ENCODE measurements around the gene NAPEPLD.
"Not testable (repeated sequence)": the region's sequence is repeated elsewhere in the genome, so short reads cannot be mapped to it uniquely, and the experiment has no call there.

The NAPEPLD gene

GRCh38 chr7:103113164-103113563 is 35.7 kb downstream of the NAPEPLD start:
- DNase-seq (ENCODE audit: low read depth in 2 of 2): no peak

GRCh38 chr7:103106703-103107070 is 42.2 kb downstream of the NAPEPLD start:
- not testable (repeated sequence) for DNase-seq (ENCODE audit: low read depth in 2 of 2)

GRCh38 chr7:103106005-103106702 is 42.7 kb downstream of the NAPEPLD start:
- no peak for DNase-seq (ENCODE audit: low read depth in 2 of 2)

DNA sequence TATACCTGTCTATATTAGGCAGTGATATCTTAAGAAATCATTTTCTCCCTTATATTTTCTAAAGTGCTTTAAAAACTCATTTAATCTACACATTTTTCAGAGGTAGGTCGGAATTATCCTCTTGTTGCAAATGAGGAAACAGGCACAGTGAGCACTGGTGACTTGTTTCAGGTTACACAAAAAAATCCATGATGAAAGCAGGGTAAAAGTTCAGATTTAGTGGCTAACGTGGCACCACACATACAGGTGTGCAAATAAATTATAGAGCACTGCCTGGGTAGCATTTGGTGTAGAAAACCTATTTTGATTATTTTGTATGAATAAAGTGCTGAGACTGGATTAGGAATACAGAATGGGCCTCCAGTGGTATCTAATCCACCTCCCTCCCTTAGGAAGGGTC is 47.4 kb downstream of the NAPEPLD start:
- DNase-seq (ENCODE audit: low read depth in 2 of 2): no peak

GRCh38 chr7:103100348-103100747 is 48.6 kb downstream of the NAPEPLD start:
- no peak for DNase-seq (ENCODE audit: low read depth in 2 of 2)

DNA sequence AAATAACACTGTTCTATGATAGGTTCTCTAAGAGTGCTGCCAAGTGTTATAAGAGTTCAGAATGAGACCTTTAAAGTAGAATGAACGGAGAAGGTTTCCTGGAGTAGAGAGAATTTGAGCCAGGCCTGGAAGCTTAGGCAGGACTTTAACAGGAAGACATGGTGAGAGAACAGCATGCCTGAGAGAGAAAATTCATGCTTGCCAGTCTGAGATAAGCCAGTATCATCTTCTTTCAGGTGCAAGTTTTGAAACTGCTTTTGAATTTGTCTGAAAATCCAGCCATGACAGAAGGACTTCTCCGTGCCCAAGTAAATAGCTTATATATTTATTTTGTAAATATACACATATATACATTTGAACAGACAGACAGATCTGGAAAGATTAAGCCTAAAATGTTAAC is 51.9 kb downstream of the NAPEPLD start:
- DNase-seq (ENCODE audit: low read depth in 2 of 2): no peak

GRCh38 chr7:103095558-103095957 is 53.3 kb downstream of the NAPEPLD start:
- not testable (repeated sequence) for DNase-seq (ENCODE audit: low read depth in 2 of 2)

- DNase-seq (ENCODE audit: low read depth in 2 of 2): no peak
These were observed 54.8 kb downstream of the NAPEPLD start for GRCh38 chr7:103094102-103094501.

DNA sequence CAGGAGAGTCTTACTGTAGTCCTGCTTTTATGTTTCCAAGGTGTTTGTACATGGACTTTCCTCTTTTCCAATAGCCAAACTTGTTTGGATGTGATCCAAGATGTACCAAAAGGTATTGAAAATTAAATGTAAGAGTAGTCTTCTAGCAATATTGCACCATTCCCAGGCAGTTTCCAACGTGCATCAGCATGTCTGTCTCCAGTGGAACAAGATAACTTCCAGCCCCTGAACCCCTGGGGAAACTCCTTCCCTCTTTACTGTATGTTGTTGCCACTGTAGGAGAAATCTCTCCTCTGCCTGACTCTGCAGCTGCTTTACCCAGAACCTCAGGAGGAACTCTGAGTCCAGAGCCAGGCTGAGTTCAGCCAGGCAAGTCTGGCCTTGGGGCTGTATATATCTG is 55.5 kb downstream of the NAPEPLD start:
- DNase-seq (ENCODE audit: low read depth in 2 of 2): no peak

DNA sequence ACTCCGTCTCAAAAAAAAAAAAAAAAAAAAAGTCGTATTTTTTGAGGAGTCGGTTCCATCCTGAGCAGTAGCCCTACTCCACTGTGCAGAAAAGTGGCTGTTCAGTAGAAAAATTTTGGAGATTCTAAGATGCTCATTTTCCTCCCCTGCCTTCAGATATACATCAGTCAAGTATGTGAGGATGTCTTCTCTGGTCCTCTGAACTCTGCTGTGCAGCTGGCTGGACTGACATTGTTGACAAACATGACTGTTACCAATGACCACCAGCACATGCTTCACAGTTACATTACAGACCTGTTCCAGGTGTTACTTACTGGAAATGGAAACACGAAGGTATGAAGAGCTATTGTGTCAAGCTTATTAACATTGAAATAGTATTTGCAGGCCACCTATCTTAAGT is 56.6 kb downstream of the NAPEPLD start:
- DNase-seq (ENCODE audit: low read depth in 2 of 2): not testable (repeated sequence)

GRCh38 chr7:103083210-103083609 is 65.7 kb downstream of the NAPEPLD start:
- DNase-seq (ENCODE audit: low read depth in 2 of 2): no peak

DNA sequence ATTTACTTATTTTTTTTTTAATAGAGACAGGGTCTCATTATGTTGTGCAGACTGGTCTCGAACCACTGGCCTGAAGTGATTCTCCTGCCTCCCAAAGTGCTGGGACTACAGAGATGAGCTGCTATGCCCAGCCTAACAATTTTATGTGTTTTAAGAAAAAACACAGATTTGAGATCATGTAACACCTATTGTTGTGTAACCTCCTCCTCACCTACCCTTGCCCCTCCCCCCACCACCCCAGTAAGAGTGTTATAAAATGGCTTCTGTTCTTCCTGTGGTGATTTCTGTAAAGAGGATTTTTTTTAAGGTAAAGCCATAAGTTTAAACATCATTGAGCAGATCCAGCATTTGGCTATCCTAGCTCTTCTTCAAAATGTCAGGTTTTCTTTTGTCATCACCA is 66.4 kb downstream of the NAPEPLD start:
- DNase-seq (ENCODE audit: low read depth in 2 of 2): no peak

GRCh38 chr7:103080923-103081322 is 68.0 kb downstream of the NAPEPLD start:
- DNase-seq (ENCODE audit: low read depth in 2 of 2): no peak

DNA sequence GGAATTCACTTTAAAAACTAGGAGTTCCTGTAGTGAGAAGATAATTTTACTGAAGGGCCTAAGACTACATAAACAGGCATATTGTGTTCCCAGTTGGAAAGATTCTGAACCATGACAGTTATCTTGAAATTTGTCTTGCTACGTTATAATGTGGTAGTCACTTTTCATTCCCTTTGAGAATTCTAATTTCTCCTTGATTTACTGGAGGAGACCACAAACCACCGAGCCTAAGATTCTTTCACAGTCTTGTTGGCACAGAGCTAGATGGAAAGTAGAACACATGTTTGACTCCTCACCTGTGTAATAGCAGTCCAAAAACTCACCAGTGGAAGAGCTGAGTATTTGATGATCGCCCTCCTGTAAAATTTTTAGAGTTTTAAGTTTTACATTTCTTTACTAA is 69.1 kb downstream of the NAPEPLD start:
- DNase-seq (ENCODE audit: low read depth in 2 of 2): no peak

GRCh38 chr7:103078226-103078625 is 70.7 kb downstream of the NAPEPLD start:
- not testable (repeated sequence) for DNase-seq (ENCODE audit: low read depth in 2 of 2)

DNA sequence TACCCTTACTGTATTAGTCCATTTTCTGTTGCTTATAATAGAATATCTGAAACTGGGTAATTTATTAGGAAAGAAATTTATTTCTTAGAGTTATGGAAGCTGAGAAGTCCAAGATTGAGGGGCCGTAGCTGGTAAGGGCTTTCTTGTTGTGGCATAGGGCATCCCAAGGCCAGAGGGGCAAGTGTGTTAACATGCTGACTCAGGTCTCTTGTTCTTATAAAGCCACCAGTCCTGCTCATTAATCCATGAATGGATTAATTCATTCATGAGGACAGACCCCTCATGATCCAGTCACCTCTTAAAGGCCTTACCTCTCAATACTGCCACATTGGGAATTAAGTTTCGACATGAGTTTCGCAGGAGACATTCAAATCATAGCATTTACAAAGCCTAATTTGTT is 71.6 kb downstream of the NAPEPLD start:
- no peak for DNase-seq (ENCODE audit: low read depth in 2 of 2)

- no peak for DNase-seq (ENCODE audit: low read depth in 2 of 2)
These were observed 72.1 kb downstream of the NAPEPLD start for GRCh38 chr7:103076764-103077163.

DNA sequence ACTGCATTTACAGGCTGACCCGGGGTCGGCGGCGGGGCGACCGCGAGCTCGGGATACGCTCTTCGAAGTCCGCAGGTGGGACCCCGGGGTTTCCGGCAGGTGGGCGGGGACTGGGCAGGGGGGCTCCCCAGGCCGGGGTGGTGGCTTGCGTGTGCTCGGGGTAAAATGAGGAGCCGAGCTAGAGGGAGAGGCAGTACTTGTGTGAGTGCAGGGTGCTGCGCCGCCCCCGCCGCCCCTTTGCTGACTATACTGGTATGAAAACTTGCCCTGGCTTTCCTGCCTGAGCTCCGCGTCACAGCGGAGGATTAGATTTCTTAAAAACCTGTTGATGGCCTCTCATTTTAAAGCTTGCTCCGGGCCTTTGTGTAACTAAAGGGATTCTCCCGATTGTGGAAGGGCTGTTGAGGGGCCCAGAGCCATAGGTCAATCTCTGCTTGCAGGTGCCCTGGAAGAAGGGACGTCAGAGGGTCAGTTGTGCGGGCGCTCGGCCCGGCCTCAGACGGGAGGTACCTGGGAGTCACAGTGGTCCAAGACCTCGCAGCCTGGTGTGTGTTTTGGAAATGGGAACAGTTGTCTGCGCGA is 73.5 kb downstream of the NAPEPLD start:
- peak; percentile 53 to 70 for DNase-seq (ENCODE audit: low read depth in 2 of 2)

- peak; percentile 82 for DNase-seq (ENCODE audit: low read depth in 2 of 2)
These were observed 74.2 kb downstream of the NAPEPLD start, which contains the start of the genes ARMC10 and FBXL13 for GRCh38 chr7:103074519-103075336. Gene ARMC10 (plus strand): TSS chr7:103075140. CDS start chr7:103075273, 133 bp downstream. Gene FBXL13 (minus strand): TSS chr7:103074796.

GRCh38 chr7:103073989-103074518 is 74.8 kb downstream of the NAPEPLD start:
- no peak for DNase-seq (ENCODE audit: low read depth in 2 of 2)

DNA sequence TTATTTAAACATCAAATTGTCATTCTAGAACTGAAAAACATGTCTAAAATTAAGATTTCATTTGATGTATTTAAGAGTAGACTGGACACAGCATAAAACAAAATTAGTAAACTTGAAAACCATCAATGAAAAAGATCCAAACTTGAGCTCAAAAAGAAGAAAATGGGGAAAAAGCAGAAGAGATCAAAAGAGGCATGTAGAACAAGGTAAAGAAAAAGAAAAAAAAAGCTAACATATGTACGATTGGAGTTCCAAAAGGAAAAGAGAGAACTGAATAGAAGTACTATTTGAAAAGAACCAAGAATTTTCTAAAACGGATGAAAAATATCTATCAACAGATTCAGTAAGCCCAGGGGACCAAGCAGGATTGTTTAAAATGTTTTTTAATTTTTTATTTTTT is 77.9 kb downstream of the NAPEPLD start:
- no peak for DNase-seq (ENCODE audit: low read depth in 2 of 2)
